Measurements from ENCODE around the gene RFTN1. TPM values are rescaled to one million over a fixed set of nuclear protein-coding genes. Genes with fewer than 3 reads are reported as not detected.

The RFTN1 gene
- total RNA-seq, 1 experiment from 2014 or later: 2.2 TPM

DNA sequence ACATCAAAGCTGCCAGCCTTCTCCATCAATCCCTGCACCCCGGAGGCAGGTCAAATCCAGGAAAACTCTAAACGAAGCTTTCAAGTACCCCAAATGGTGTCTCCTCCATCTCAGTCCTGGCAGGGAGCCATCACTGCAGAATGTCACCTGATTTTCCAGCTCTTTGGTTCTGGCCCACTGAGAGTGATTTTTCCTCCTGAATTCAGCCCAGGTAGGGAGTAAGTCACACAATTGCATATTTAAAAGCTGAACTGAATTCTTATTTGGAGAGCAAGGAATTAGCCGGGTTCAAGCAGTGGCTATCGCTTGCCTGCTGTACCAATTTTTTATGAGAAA, 5.3 kb downstream of the RFTN1 start:
- H3K4me2 ChIP-seq (ENCODE audit: insufficient read depth, insufficient read length, low read length): no peak overlapping the region
- H4K91ac ChIP-seq (ENCODE audit: insufficient read length, low read depth, low read length): no peak overlapping the region
- H3K79me1 ChIP-seq (ENCODE audit: insufficient read depth, low read depth, low read length, poor library complexity, severe bottlenecking): no peaks in the 10 kb centered on the region
- peaks cover 2% of the 10 kb centered on the region for H4K20me1 ChIP-seq (ENCODE audit: control insufficient read depth, insufficient read depth, insufficient read length)
- no peaks in the 10 kb centered on the region for H3K79me2 ChIP-seq (ENCODE audit: insufficient read depth, low read length)
- H3K9me3 ChIP-seq (ENCODE audit: control insufficient read depth, low read depth, low read length): no peaks in the 10 kb centered on the region
- no peak overlapping the region for H4K8ac ChIP-seq (replicated peaks; ENCODE audit: insufficient read length, low read depth, low read length)
- Mint-ChIP-seq H3K36me3 (ENCODE audit: insufficient read depth in 1 of 3, low read depth in 3 of 3) (no peaks in the 10 kb centered on the region), H3K4me1 (peaks cover 19% of the 10 kb centered on the region in 2 experiments), H3K27me3 (ENCODE audit: low read depth) (peaks cover 36% of the 10 kb centered on the region), H3K4me3 (no peak overlapping the region), H3K27ac (no peak overlapping the region), H3K9me3 (0 out of 5 replicates have a peak, but pooled peaks cover 0 to 3% of the 10 kb centered on the region in 2 experiments)
- H3K27ac ChIP-seq (ENCODE audit: insufficient read length, low read depth, low read length): no peak overlapping the region
- H3K4ac ChIP-seq (ENCODE audit: low read depth, low read length): no peak overlapping the region
- no peak overlapping the region for H2AK5ac ChIP-seq (ENCODE audit: insufficient read length, low read length)
- H3K18ac ChIP-seq (ENCODE audit: insufficient read length, low read depth, low read length): no peak overlapping the region
- H2AFZ ChIP-seq (ENCODE audit: low read length): no peak overlapping the region
- no peak overlapping the region for H2BK20ac ChIP-seq (ENCODE audit: low read depth, low read length, poor library complexity, severe bottlenecking)
- H3T11ph ChIP-seq (ENCODE audit: low read length): no peak overlapping the region
- TF ChIP-seq, protein P1, sequence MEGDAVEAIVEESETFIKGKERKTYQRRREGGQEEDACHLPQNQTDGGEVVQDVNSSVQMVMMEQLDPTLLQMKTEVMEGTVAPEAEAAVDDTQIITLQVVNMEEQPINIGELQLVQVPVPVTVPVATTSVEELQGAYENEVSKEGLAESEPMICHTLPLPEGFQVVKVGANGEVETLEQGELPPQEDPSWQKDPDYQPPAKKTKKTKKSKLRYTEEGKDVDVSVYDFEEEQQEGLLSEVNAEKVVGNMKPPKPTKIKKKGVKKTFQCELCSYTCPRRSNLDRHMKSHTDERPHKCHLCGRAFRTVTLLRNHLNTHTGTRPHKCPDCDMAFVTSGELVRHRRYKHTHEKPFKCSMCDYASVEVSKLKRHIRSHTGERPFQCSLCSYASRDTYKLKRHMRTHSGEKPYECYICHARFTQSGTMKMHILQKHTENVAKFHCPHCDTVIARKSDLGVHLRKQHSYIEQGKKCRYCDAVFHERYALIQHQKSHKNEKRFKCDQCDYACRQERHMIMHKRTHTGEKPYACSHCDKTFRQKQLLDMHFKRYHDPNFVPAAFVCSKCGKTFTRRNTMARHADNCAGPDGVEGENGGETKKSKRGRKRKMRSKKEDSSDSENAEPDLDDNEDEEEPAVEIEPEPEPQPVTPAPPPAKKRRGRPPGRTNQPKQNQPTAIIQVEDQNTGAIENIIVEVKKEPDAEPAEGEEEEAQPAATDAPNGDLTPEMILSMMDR (conservative IDR thresholded peaks at IDR 0.05): no peak
- H2BK15ac ChIP-seq (ENCODE audit: low read depth, low read length): no peak overlapping the region
- H3K9ac ChIP-seq (ENCODE audit: extremely low read depth, insufficient read length, low read length): no peak overlapping the region
- no peak overlapping the region for H2BK12ac ChIP-seq (ENCODE audit: insufficient read length, low read depth, low read length)
- H4K5ac ChIP-seq (ENCODE audit: insufficient read length, low read depth, low read length): no peak overlapping the region
- WGBS (ENCODE audit: extremely low coverage, insufficient read length, low lambda C conversion rate): no CpG with 5 or more reads among the region's 4 CpGs
- no peak overlapping the region for H3K14ac ChIP-seq (ENCODE audit: insufficient read depth, low read length)
- H3K23ac ChIP-seq (ENCODE audit: insufficient read length, low read depth, low read length): no peak overlapping the region
- H3K23me2 ChIP-seq (ENCODE audit: insufficient read length, low read depth, low read length, poor library complexity, severe bottlenecking): peaks cover 10% of the 10 kb centered on the region
- H3K56ac ChIP-seq (ENCODE audit: insufficient read length, low read depth, low read length): no peak overlapping the region
- H2BK5ac ChIP-seq (ENCODE audit: insufficient read length, low read length): no peak overlapping the region
- DNase-seq: no peak
- no peak overlapping the region for H2BK120ac ChIP-seq (ENCODE audit: low read depth, low read length, poor library complexity, severe bottlenecking)
- H3K4me1 ChIP-seq (ENCODE audit: insufficient read depth, low read length): 0 out of 2 replicates have a peak, but pooled peaks cover 4% of the 10 kb centered on the region
- H3K27me3 ChIP-seq (ENCODE audit: insufficient read depth, low read length): peaks cover 10% of the 10 kb centered on the region; the same call in 1 of the 2 replicates
